Gastroesophageal sphincter (tissue), 4 donors: ENCODE results near the gene AGBL5. TPM values are rescaled to one million over a fixed set of nuclear protein-coding genes. Genes with fewer than 3 reads are reported as not detected.
"Not testable (repeated sequence)": the region's sequence is repeated elsewhere in the genome, so short reads cannot be mapped to it uniquely, and the experiment has no call there.

ENCODE experiments used
- ATAC-seq: fragments of 150-250 bp; one replicate; pipeline ENCODE4 v1.9.1; 2016; ENCODE audit warnings: mild to moderate bottlenecking, moderate library complexity
- H3K27ac ChIP-seq, 4 donors: fragments of 200-600 bp; sonication (generic) in 3 of 4; 1 replicate in 3 of 4; 2 replicates in 1 of 4; pipeline ENCODE4 v1.5.1; 2016 to 2019
- H3K27me3 ChIP-seq: fragments of 200-600 bp; sonication (generic); one replicate; pipeline ENCODE4 v1.5.1; 2019
- H3K36me3 ChIP-seq, 2 donors: fragments of 200-600 bp; sonication (generic); one replicate each; pipeline ENCODE4 v1.5.1; 2019; ENCODE audit warnings: control low read depth in 1 of 2
- H3K4me1 ChIP-seq, 3 donors: fragments of 200-600 bp; sonication (generic); 1 replicate in 2 of 3; 2 replicates in 1 of 3; pipeline ENCODE4 v1.5.1; 2016 to 2019; ENCODE audit warnings: control low read depth in 2 of 3
- H3K4me3 ChIP-seq, 2 donors: fragments of 200-600 bp; sonication (generic); one replicate each; pipeline ENCODE4 v1.5.1; 2019; ENCODE audit warnings: mild to moderate bottlenecking in 1 of 2, moderate library complexity in 1 of 2
- H3K9me3 ChIP-seq, 3 donors: fragments of 200-600 bp; sonication (generic); one replicate each; pipeline ENCODE4 v1.5.1; 2017 to 2019; ENCODE audit warnings: control low read depth in 2 of 3
- POLR2AphosphoS5 ChIP-seq: sonication (generic); formaldehyde crosslinking; IDR thresholded peaks from one replicate; pipeline ENCODE4 v1.6.1; 2017; ENCODE audit warnings: antibody characterized with exemption
- WGBS, 2 donors: methylation state at CpG; one replicate each; pipeline ENCODE4 v1.1.5; 2018; ENCODE audit warnings: low coverage in 1 of 2; 5-methylcytosine and 5-hydroxymethylcytosine counted together
- total RNA-seq, 4 donors: library from RNA; depleted of rRNA; stranded (reverse); fragments of >200 nt; gene quantifications; one replicate each; pipeline ENCODE4 v1.1.0, GENCODE V29; 2016

Gene AGBL5
- total RNA-seq, 4 donors from 2014 or later = 16.2 to 31.7 (median 23.0) TPM

DNA sequence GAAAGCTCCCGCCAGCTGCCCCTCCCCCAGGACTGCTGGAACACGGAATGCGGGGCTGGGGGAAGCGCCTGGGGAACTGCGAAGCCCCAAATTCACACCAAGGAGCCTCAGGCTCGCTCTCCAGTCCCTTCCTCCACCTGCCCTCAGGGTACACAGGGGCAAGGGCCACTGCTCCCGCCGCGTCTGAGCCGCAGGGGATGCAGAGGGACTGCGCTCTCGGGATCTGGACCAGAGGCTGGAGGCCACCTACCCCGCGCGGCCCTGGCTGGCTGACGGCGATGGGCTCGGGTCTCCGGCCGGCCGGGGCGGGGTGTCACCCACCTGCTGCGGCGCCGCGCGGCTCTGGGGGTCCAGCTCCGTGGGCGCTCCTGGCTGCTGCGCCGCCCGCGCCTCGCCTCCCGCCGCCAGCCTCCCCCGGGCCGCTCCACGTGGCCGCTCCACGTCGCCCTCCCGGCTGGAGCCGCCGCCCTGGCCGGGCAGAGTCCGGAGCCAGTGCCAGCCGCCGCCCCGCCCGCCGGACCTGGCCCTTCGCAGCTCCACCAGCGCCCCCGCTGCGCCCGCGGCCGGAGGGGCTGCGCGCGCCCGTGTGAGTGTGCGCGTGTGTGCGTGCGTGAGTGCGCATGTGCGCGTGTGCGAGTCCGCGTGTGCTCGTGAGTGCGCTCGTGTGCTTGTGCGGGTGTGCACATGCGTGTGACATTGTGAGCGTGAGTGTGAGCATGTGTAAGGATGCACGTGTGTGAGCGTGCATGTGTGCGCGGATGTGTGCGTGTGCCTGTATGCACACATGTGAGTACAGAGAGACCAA is 67.3 kb downstream of the AGBL5 start, which contains the start of gene CGREF1:
Gene CGREF1, minus strand, starts transcription at position 604 of the 805 bp plus-strand sequence. CDS start 14,762 bp downstream, outside the sequence.
- ATAC-seq = peak; percentile 35
- Histone ChIP-seq H3K4me3 (peak within 1 kb of the TSS in 1 of 2 donors; percentile 50), H3K9me3 (no peaks in the 10 kb centered on the region)

GRCh38 chr2:27119330-27119670 is 67.8 kb downstream of the AGBL5 start:
- H3K36me3 ChIP-seq, H3K27ac ChIP-seq, ATAC-seq, H3K9me3 ChIP-seq: not testable (repeated sequence)
- H3K27me3 ChIP-seq = peaks cover 40% of the 10 kb centered on the region
- peak overlapping the region in 1 of 2 donors; percentile 50 for H3K4me3 ChIP-seq
- peaks cover 0 to 28% (median 5%) of the 10 kb centered on the region in 3 donors for H3K4me1 ChIP-seq
- 73% methylated on average over 7 of the region's 8 CpGs; no CpG with 5 or more reads in 1 of the 2 donors for WGBS, 2 donors

More for the DNA sequence above, 67.3 kb downstream of the AGBL5 start, which contains the start of gene CGREF1:
- H3K27me3 ChIP-seq = peaks cover 40% of the 10 kb centered on the region
- H3K27ac ChIP-seq = no peak within 1 kb of the TSS
- H3K36me3 ChIP-seq = no peaks in the 10 kb centered on the region
- WGBS, 2 donors = 26% methylated on average over 6 of the region's 84 CpGs; no CpG with 5 or more reads in 1 of the 2 donors
- peaks cover 0 to 24% (median 5%) of the 10 kb centered on the region in 3 donors for H3K4me1 ChIP-seq
- TF ChIP-seq POLR2AphosphoS5 = no peak

Other genes starting within 250 kb of the AGBL5 start
- 1 to 10 TPM in 1 of 4 donors, under 1 TPM in 1, not detected in 2; 0.40 to 2.4 TPM for gene DPYSL5, start 203.5 kb upstream of the AGBL5 start, total RNA-seq
- 10 to 100 TPM in 3 of 4 donors, 1 to 10 TPM in 1; 8.5 to 18.6 (median 12.4) TPM for gene MAPRE3, start 81.0 kb upstream of the AGBL5 start, total RNA-seq
- 10 to 100 TPM; 16.7 to 39.4 (median 30.3) TPM for gene TMEM214, start 18.7 kb upstream of the AGBL5 start, total RNA-seq
- gene OST4, start 20.0 kb downstream of the AGBL5 start, total RNA-seq = 100 to 1,000 TPM; 201 to 353 (median 221) TPM
- 100 to 1,000 TPM in 3 of 4 donors, 10 to 100 TPM in 1; 94.1 to 257 (median 174) TPM for gene EMILIN1, start 26.9 kb downstream of the AGBL5 start, total RNA-seq
- gene KHK, start 35.1 kb downstream of the AGBL5 start, total RNA-seq = 1 to 10 TPM; 1.2 to 6.1 (median 1.9) TPM
- gene CGREF1, start 67.5 kb downstream of the AGBL5 start, total RNA-seq = 1 to 10 TPM in 1 of 4 donors, not detected in 3; 1.0 TPM
- gene ABHD1, start 72.1 kb downstream of the AGBL5 start, total RNA-seq = 1 to 10 TPM in 1 of 4 donors, not detected in 3; 1.5 TPM
- 10 to 100 TPM; 47.0 to 83.9 (median 50.8) TPM for gene PREB, start 83.0 kb downstream of the AGBL5 start, total RNA-seq
- not detected for gene PRR30, start 87.7 kb downstream of the AGBL5 start, total RNA-seq
- under 1 TPM in 1 of 4 donors, not detected in 3; 0.13 TPM for gene TCF23, start 97.3 kb downstream of the AGBL5 start, total RNA-seq
- 100 to 1,000 TPM; 124 to 147 (median 129) TPM for gene ATRAID, start 160.4 kb downstream of the AGBL5 start, total RNA-seq
- 10 to 100 TPM in 3 of 4 donors, 1 to 10 TPM in 1; 8.3 to 16.8 (median 13.5) TPM for gene SLC5A6, start 160.6 kb downstream of the AGBL5 start, total RNA-seq
- 10 to 100 TPM; 12.1 to 23.3 (median 16.3) TPM for gene CAD, start 165.7 kb downstream of the AGBL5 start, total RNA-seq
- gene SLC30A3, start 211.4 kb downstream of the AGBL5 start, total RNA-seq = not detected
- not detected for gene DNAJC5G, start 223.8 kb downstream of the AGBL5 start, total RNA-seq
- under 1 TPM in 2 of 4 donors, not detected in 2; 0.15 to 0.31 TPM for gene TRIM54, start 230.8 kb downstream of the AGBL5 start, total RNA-seq